Measurements from ENCODE around the gene FAM118A.
"Not testable (repeated sequence)": the region's sequence is repeated elsewhere in the genome, so short reads cannot be mapped to it uniquely, and the experiment has no call there.

The FAM118A gene

GRCh38 chr22:45310331-45310976, 720 bp downstream of the FAM118A start:
- no peak for DNase-seq (ENCODE audit: low read depth)

- no peak for DNase-seq (ENCODE audit: low read depth)
Measured at GRCh38 chr22:45310977-45311531, 1.3 kb downstream of the FAM118A start.

- no peak for DNase-seq (ENCODE audit: low read depth)
Measured at GRCh38 chr22:45312415-45312814, 2.7 kb downstream of the FAM118A start.

GRCh38 chr22:45312856-45313255, 3.1 kb downstream of the FAM118A start:
- DNase-seq (ENCODE audit: low read depth) = no peak

- no peak for DNase-seq (ENCODE audit: low read depth)
Measured at GRCh38 chr22:45314054-45314721, 4.5 kb downstream of the FAM118A start.

- DNase-seq (ENCODE audit: low read depth) = no peak
Measured at GRCh38 chr22:45314786-45315185, 5.1 kb downstream of the FAM118A start.

- DNase-seq (ENCODE audit: low read depth) = no peak
Measured at GRCh38 chr22:45316796-45317526, 7.2 kb downstream of the FAM118A start.

- DNase-seq (ENCODE audit: low read depth) = no peak
Measured at GRCh38 chr22:45317551-45318167, 7.9 kb downstream of the FAM118A start.

GRCh38 chr22:45318168-45318557, 8.4 kb downstream of the FAM118A start:
- DNase-seq (ENCODE audit: low read depth) = peak; percentile 70

- peak; percentile 25 for DNase-seq (ENCODE audit: low read depth)
Measured at GRCh38 chr22:45318558-45319323, 9.0 kb downstream of the FAM118A start.

GRCh38 chr22:45319324-45319685, 9.6 kb downstream of the FAM118A start:
- DNase-seq (ENCODE audit: low read depth) = no peak

GRCh38 chr22:45320357-45320976, 10.7 kb downstream of the FAM118A start:
- no peak for DNase-seq (ENCODE audit: low read depth)

GRCh38 chr22:45321827-45322226, 12.1 kb downstream of the FAM118A start:
- DNase-seq (ENCODE audit: low read depth) = no peak

GRCh38 chr22:45322873-45323525, 13.3 kb downstream of the FAM118A start:
- DNase-seq (ENCODE audit: low read depth) = no peak

GRCh38 chr22:45323695-45324094, 14.0 kb downstream of the FAM118A start:
- DNase-seq (ENCODE audit: low read depth) = no peak

GRCh38 chr22:45324311-45324711, 14.6 kb downstream of the FAM118A start:
- DNase-seq (ENCODE audit: low read depth) = no peak

- DNase-seq (ENCODE audit: low read depth) = not testable (repeated sequence)
Measured at GRCh38 chr22:45328261-45328660, 18.5 kb downstream of the FAM118A start.

- DNase-seq (ENCODE audit: low read depth) = no peak
Measured at GRCh38 chr22:45328822-45329529, 19.2 kb downstream of the FAM118A start.

GRCh38 chr22:45329530-45329936, 19.8 kb downstream of the FAM118A start:
- DNase-seq (ENCODE audit: low read depth) = no peak

- no peak for DNase-seq (ENCODE audit: low read depth)
Measured at GRCh38 chr22:45330548-45330947, 20.8 kb downstream of the FAM118A start.

Measured in stimulated activated CD8-positive, alpha-beta memory T cell treated with anti-CD3 and anti-CD28 coated beads, Interleukin-7, amount 100 ng/mL, for 24 hours (primary cell).